ENCODE measurements around the gene TANGO6. TPM values are rescaled to one million over a fixed set of nuclear protein-coding genes. Genes with fewer than 3 reads are reported as not detected.

TANGO6 gene
- total RNA-seq, 2 donors from 2014 or later = 37.3 to 55.4 TPM

DNA sequence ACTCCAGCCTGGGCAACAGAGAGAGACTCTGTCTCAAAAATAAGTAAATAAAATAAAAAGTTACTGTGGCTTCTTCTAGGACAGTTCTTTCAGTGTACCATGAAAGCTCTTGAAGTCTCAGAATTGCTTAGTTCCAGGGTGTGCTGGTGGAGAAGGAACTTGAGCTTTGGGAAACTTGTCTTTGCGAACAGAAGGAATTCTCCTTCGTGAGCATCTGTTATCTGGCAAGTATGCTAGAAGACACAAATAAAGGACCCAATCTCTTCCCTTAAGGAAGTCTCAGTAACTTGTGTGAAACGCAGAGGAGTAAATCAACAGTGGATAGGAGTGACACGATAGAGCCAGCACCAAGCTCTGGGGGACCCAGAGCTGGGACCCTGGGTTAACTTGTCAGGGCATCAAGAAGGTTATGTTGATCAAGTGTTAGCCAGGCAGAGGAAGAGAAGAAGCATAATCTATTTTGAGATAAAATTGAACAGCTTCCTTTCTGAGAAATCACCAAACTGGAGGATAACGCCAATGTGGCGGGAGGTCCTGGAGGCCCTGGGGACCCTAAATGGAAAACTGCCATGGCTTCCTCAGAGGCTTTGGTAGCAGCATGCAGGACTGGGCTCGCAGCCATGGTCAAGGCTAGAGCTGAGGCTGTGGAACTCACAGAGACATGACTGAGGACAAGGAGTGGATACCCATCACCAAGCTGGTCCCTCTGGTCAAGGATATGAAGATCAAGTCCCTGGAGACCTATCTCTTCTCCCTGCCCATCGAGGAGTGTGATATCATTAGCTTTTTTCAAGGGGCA, 190.0 kb downstream of the TANGO6 start:
- no peak for DNase-seq (ENCODE audit: low spot score)
- H3K4me3 ChIP-seq = no peak overlapping the region
- H3K4me1 ChIP-seq (ENCODE audit: control insufficient read depth in 1 of 2, low read depth in 2 of 2) = peaks cover 8 to 16% of the 10 kb centered on the region in 2 donors
- no peak overlapping the region for H3K27ac ChIP-seq
- H3K9me3 ChIP-seq = no peaks in the 10 kb centered on the region
- H3K27me3 ChIP-seq (replicated peaks; ENCODE audit: insufficient read depth) = no peaks in the 10 kb centered on the region
- ATAC-seq (ENCODE audit: insufficient number of reproducible peaks, low FRiP score, low read depth) = no peak
- H3K36me3 ChIP-seq = no peaks in the 10 kb centered on the region
- TF ChIP-seq, protein P1, sequence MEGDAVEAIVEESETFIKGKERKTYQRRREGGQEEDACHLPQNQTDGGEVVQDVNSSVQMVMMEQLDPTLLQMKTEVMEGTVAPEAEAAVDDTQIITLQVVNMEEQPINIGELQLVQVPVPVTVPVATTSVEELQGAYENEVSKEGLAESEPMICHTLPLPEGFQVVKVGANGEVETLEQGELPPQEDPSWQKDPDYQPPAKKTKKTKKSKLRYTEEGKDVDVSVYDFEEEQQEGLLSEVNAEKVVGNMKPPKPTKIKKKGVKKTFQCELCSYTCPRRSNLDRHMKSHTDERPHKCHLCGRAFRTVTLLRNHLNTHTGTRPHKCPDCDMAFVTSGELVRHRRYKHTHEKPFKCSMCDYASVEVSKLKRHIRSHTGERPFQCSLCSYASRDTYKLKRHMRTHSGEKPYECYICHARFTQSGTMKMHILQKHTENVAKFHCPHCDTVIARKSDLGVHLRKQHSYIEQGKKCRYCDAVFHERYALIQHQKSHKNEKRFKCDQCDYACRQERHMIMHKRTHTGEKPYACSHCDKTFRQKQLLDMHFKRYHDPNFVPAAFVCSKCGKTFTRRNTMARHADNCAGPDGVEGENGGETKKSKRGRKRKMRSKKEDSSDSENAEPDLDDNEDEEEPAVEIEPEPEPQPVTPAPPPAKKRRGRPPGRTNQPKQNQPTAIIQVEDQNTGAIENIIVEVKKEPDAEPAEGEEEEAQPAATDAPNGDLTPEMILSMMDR (IDR thresholded peaks at IDR 0.05) = no peak

DNA sequence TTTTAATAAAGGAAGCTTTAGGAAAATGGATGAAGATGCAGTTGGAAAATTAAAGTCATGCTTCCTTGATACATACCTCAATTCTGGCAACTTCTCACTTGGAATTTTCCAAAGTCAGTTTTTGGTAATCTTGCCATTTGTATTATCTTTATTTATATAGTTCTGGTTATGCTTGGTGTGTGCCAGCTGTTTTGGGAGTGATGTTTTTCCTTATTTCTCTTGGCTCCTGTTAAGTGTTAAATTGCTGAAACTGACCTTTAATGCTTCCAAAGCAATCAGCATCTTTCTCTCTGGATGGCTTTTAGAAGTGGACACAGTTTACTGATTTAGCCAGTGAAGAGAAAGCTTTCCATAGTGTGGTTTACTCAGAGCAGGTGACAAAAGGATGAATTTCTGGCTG, 192.0 kb downstream of the TANGO6 start:
- TF ChIP-seq, protein P1 (IDR thresholded peaks at IDR 0.05) = no peak
- DNase-seq (ENCODE audit: low spot score) (no peak), ATAC-seq (ENCODE audit: insufficient number of reproducible peaks, low FRiP score, low read depth) (no peak)
- Histone ChIP-seq H3K27me3 (replicated peaks; ENCODE audit: insufficient read depth) (no peaks in the 10 kb centered on the region), H3K4me1 (ENCODE audit: control insufficient read depth in 1 of 2, low read depth in 2 of 2) (peaks cover 8 to 16% of the 10 kb centered on the region in 2 donors), H3K9me3 (no peaks in the 10 kb centered on the region), H3K27ac (no peak overlapping the region), H3K4me3 (no peak overlapping the region), H3K36me3 (no peaks in the 10 kb centered on the region)

DNA sequence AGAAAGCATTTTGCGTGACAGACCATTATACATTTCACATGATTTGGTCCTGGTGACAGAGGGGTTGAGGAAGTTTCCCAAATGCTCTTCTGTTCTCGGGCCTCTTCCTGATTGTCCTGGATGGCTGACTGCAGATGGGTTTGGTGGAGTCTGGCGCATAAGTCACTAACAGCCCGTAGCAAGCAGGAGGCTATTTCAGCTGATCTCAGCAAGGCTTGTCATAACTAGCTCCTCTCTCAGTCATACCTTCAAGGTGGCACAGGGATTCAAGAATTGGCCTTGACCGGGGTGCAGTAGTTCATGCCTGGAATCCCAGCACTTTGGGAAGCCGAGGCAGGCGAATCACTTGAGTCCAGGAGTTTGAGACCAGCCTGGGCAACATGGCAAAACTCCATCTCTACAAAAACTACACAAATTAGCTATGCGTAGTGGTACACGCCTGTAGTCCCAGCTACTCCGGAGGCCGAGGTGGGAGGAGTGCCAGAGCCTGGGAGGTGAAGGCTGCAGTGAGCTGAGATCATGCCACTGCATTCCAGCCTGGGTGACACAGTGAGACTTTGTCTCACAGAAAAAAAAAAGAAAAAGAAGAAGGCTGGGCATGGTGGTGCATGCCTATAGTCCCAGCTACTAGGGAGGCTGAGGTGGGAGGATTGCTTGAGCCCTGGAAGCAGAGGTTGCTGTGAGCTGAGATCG, 193.2 kb downstream of the TANGO6 start:
- no peak for ATAC-seq (ENCODE audit: insufficient number of reproducible peaks, low FRiP score, low read depth)

DNA sequence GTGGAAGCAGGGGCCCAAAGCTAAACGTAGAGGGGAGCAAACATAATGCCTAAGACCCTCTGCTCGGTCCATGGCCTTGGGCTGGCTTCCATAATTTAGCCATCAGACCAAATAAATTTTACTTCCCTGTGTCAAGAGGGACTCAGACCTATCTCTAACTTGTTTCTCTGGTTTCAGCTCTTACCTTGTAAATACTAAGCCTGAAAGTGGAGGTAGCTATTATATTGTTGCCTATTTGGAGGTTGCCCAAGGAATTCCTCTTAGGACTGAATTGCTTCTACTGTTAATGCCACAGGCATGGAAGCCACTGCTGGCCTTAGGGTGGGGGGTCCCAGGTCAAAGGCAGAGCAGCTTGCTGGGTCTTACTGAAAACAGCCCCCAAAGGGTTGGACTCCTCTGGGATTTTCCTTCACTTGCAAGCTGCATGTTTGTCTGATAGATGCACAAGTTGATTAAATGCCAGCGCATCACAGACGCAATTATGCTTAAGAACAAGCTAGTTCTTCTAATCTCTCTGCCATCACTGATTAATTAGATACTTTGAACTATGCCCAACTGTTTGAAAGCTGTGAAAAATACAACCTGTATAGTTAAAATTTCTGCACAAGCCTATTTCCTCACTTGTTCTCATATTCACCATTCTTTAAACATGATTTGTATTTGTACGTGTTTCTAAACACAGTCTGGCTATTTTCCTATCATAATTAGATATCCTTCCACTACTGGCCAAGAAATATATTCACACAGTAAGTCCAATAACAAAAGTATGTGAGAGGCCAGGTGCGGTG, 194.2 kb downstream of the TANGO6 start:
- Histone ChIP-seq H3K27ac (no peak overlapping the region), H3K9me3 (peaks cover 4% of the 10 kb centered on the region), H3K36me3 (peaks cover 12% of the 10 kb centered on the region), H3K27me3 (replicated peaks; ENCODE audit: insufficient read depth) (no peaks in the 10 kb centered on the region), H3K4me1 (ENCODE audit: control insufficient read depth in 1 of 2, low read depth in 2 of 2) (peaks cover 8 to 16% of the 10 kb centered on the region in 2 donors), H3K4me3 (no peak overlapping the region)
- TF ChIP-seq, protein P1 (IDR thresholded peaks at IDR 0.05) = no peak
- DNase-seq (ENCODE audit: low spot score) (no peak), ATAC-seq (ENCODE audit: insufficient number of reproducible peaks, low FRiP score, low read depth) (no peak)

More for the DNA sequence above, 193.2 kb downstream of the TANGO6 start:
- Histone ChIP-seq H3K36me3 (peaks cover 4% of the 10 kb centered on the region), H3K4me1 (ENCODE audit: control insufficient read depth in 1 of 2, low read depth in 2 of 2) (peaks cover 8 to 16% of the 10 kb centered on the region in 2 donors), H3K27ac (no peak overlapping the region), H3K4me3 (no peak overlapping the region), H3K27me3 (replicated peaks; ENCODE audit: insufficient read depth) (no peaks in the 10 kb centered on the region), H3K9me3 (peaks cover 2% of the 10 kb centered on the region)
- TF ChIP-seq, protein P1 (IDR thresholded peaks at IDR 0.05) = no peak
- DNase-seq (ENCODE audit: low spot score) = no peak
